Stimulated activated CD4-positive, alpha-beta T cell treated with anti-CD3 and anti-CD28 coated beads, Interleukin-1b, Interleukin-23, amount 100 ng/mL, for 4 hours (primary cell): ENCODE data around the gene ITPKB.

ENCODE experiments used
- DNase-seq, 2 donors: peaks; one replicate each; pipeline ENCODE4 v3.0.0-alpha.2; 2020; ENCODE audit warnings: low read depth in 2 of 2

ITPKB gene

GRCh38 chr1:226704169-226704937 lies 34.7 kb downstream of the ITPKB start:
- DNase-seq, result no peak

GRCh38 chr1:226702957-226703831 lies 35.9 kb downstream of the ITPKB start:
- DNase-seq, result peak; percentile 69 to 82

- DNase-seq, result no peak
Measured at GRCh38 chr1:226702318-226702956, 36.6 kb downstream of the ITPKB start.

GRCh38 chr1:226700861-226701260 lies 38.2 kb downstream of the ITPKB start:
- no peak for DNase-seq

- no peak for DNase-seq
Measured at GRCh38 chr1:226699166-226699565, 39.9 kb downstream of the ITPKB start.

- no peak for DNase-seq
Measured at GRCh38 chr1:226698659-226699058, 40.4 kb downstream of the ITPKB start.

- DNase-seq, result no peak
Measured at GRCh38 chr1:226697929-226698544, 41.0 kb downstream of the ITPKB start.

- no peak for DNase-seq
Measured at GRCh38 chr1:226697151-226697928, 41.7 kb downstream of the ITPKB start.

GRCh38 chr1:226696547-226696946 lies 42.5 kb downstream of the ITPKB start:
- no peak for DNase-seq

GRCh38 chr1:226695335-226695900 lies 43.7 kb downstream of the ITPKB start:
- no peak for DNase-seq

GRCh38 chr1:226692823-226693222 lies 46.3 kb downstream of the ITPKB start:
- DNase-seq, result no peak

- DNase-seq, result no peak
Measured at GRCh38 chr1:226692051-226692792, 46.9 kb downstream of the ITPKB start.

- DNase-seq, result no peak
Measured at GRCh38 chr1:226691247-226691646, 47.8 kb downstream of the ITPKB start.

GRCh38 chr1:226690460-226690982 lies 48.6 kb downstream of the ITPKB start:
- no peak for DNase-seq

- no peak for DNase-seq
Measured at GRCh38 chr1:226688808-226689207, 50.3 kb downstream of the ITPKB start.

GRCh38 chr1:226688056-226688748 lies 50.9 kb downstream of the ITPKB start:
- DNase-seq, result no peak

GRCh38 chr1:226687426-226687825 lies 51.7 kb downstream of the ITPKB start:
- DNase-seq, result no peak

GRCh38 chr1:226686440-226687425 lies 52.3 kb downstream of the ITPKB start:
- DNase-seq, result no peak
